GM23248 (cell line): ENCODE measurements around the gene ISM1. TPM values are rescaled to one million over a fixed set of nuclear protein-coding genes. Genes with fewer than 3 reads are reported as not detected.
"Not testable (repeated sequence)": the region's sequence is repeated elsewhere in the genome, so short reads cannot be mapped to it uniquely, and the experiment has no call there.

ENCODE experiments used
- DNase-seq: peaks from one replicate; pipeline ENCODE4 v3.0.0-alpha.2; 2015
- H2AFZ ChIP-seq: fragments of 200-600 bp; sonication (generic); 2 replicates; pipeline ENCODE4 v1.6.1; 2016; ENCODE audit warnings: antibody characterized with exemption
- H3F3A ChIP-seq: fragments of 200-600 bp; sonication (generic); 2 replicates; pipeline ENCODE4 v1.6.1; 2016; ENCODE audit warnings: mild to moderate bottlenecking, antibody characterized with exemption, mixed run types; ENCODE audit not compliant: insufficient read depth
- H3K27ac ChIP-seq: fragments of 200-600 bp; sonication (generic); 2 replicates; pipeline ENCODE4 v1.5.1; 2016; ENCODE audit warnings: mild to moderate bottlenecking
- H3K27me3 ChIP-seq: fragments of 200-600 bp; sonication (generic); replicated peaks from 2 replicates; pipeline ENCODE4 v1.6.1; 2016; ENCODE audit warnings: mild to moderate bottlenecking; ENCODE audit not compliant: insufficient read depth
- H3K36me3 ChIP-seq: fragments of 200-600 bp; sonication (generic); 2 replicates; pipeline ENCODE4 v1.6.1; 2016; ENCODE audit warnings: low read depth, mild to moderate bottlenecking
- H3K4me1 ChIP-seq: fragments of 200-600 bp; sonication (generic); 2 replicates; pipeline ENCODE4 v1.6.1; 2016; ENCODE audit warnings: mild to moderate bottlenecking; ENCODE audit not compliant: insufficient read depth
- H3K4me2 ChIP-seq: fragments of 200-600 bp; sonication (generic); one replicate; pipeline ENCODE4 v1.6.1; 2016; ENCODE audit warnings: mild to moderate bottlenecking; ENCODE audit not compliant: unreplicated experiment
- H3K4me3 ChIP-seq: fragments of 200-600 bp; sonication (generic); 2 replicates; pipeline ENCODE4 v1.5.1; 2016; ENCODE audit warnings: mild to moderate bottlenecking
- H3K79me2 ChIP-seq: fragments of 200-600 bp; sonication (generic); 2 replicates; pipeline ENCODE4 v1.6.1; 2016; ENCODE audit warnings: mild to moderate bottlenecking; ENCODE audit not compliant: insufficient read depth
- H3K9ac ChIP-seq: fragments of 200-600 bp; sonication (generic); 2 replicates; pipeline ENCODE4 v1.6.1; 2016; ENCODE audit warnings: mild to moderate bottlenecking
- H3K9me2 ChIP-seq: fragments of 200-600 bp; sonication (generic); 2 replicates; pipeline ENCODE4 v1.6.1; 2016; ENCODE audit warnings: mixed run types, mild to moderate bottlenecking, moderate library complexity; ENCODE audit not compliant: insufficient read depth
- H3K9me3 ChIP-seq: fragments of 200-600 bp; sonication (generic); one replicate; pipeline ENCODE4 v1.6.1; 2017; ENCODE audit warnings: low read depth
- H4K20me1 ChIP-seq: fragments of 200-600 bp; sonication (generic); 2 replicates; pipeline ENCODE4 v1.6.0; 2016; ENCODE audit not compliant: insufficient read depth
- EZH2 ChIP-seq: fragments of 200-600 bp; sonication (generic); IDR thresholded peaks from 2 replicates; pipeline ENCODE4 v1.6.1; 2018; ENCODE audit warnings: antibody characterized with exemption, mild to moderate bottlenecking; ENCODE audit not compliant: insufficient read depth, poor library complexity, severe bottlenecking
- EZH2phosphoT487 ChIP-seq: fragments of 200-600 bp; sonication (generic); IDR thresholded peaks from 2 replicates; pipeline ENCODE4 v1.6.1; 2018; ENCODE audit warnings: antibody characterized with exemption, moderate library complexity, mild to moderate bottlenecking, low read depth; ENCODE audit not compliant: insufficient read depth
- WGBS, 2 experiments: methylation state at CpG; one replicate each; pipeline ENCODE4 v1.1.6; 2015 to 2017; ENCODE audit warnings: low lambda C conversion rate in 2 of 2, low coverage in 1 of 2; ENCODE audit errors: missing lambda C conversion rate in 2 of 2; 5-methylcytosine and 5-hydroxymethylcytosine counted together
- in situ Hi-C: fragments of 300-500 bp; cut with MboI; formaldehyde crosslinking; loops from 2 replicates; pipeline ENCODE4 v1.15.0; 2020
- polyA plus RNA-seq: library from polyadenylated mRNA; unstranded; fragments of >200 nt; fragmentation: Nextera tagmentation; extraction: Ambion mirVana; gene quantifications from 2 replicates; pipeline ENCODE4 v1.2.1, GENCODE V29; 2016
- total RNA-seq: library from RNA; depleted of rRNA; stranded (reverse); fragments of >200 nt; shearing (Covaris generic); gene quantifications from 2 replicates; pipeline ENCODE4 v1.2.3, GENCODE V29; 2014

ISM1 gene
- total and polyA plus RNA-seq, 2 experiments from 2014 or later, result 0.06 TPM; not detected in 1

GRCh38 chr20:13234961-13235360 is 13.9 kb downstream of the ISM1 start:
- no peaks in the 10 kb centered on the region for H3K9me2 ChIP-seq
- in situ Hi-C loops, result no loop called here
- no peak overlapping the region for H3K4me3 ChIP-seq
- peaks cover 5% of the 10 kb centered on the region; the same call in 1 of the 2 replicates for H3F3A ChIP-seq
- no peaks in the 10 kb centered on the region for H3K9me3 ChIP-seq
- no peaks in the 10 kb centered on the region for H3K36me3 ChIP-seq
- H4K20me1 ChIP-seq, result no peaks in the 10 kb centered on the region
- 32 to 45% methylated on average over 1 of the region's 1 CpG for WGBS, 2 experiments
- no peak overlapping the region for H3K4me2 ChIP-seq
- peaks cover 19% of the 10 kb centered on the region for H3K4me1 ChIP-seq
- no peak overlapping the region for H3K9ac ChIP-seq
- H3K27ac ChIP-seq, result no peak overlapping the region
- no peak overlapping the region for H2AFZ ChIP-seq
- no peaks in the 10 kb centered on the region for H3K79me2 ChIP-seq
- H3K27me3 ChIP-seq, result peaks cover 2% of the 10 kb centered on the region; the same call in 1 of the 2 replicates
- TF ChIP-seq EZH2phosphoT487, result no peak
- TF ChIP-seq EZH2, result no peak
- DNase-seq, result no peak

GRCh38 chr20:13236360-13236759 is 15.3 kb downstream of the ISM1 start:
- H3F3A ChIP-seq, H3K4me2 ChIP-seq, H3K4me3 ChIP-seq, H3K36me3 ChIP-seq, H3K9ac ChIP-seq, H3K27me3 ChIP-seq, H4K20me1 ChIP-seq, H3K9me3 ChIP-seq, in situ Hi-C loops, H3K9me2 ChIP-seq, H3K27ac ChIP-seq, DNase-seq, H2AFZ ChIP-seq, H3K79me2 ChIP-seq: not testable (repeated sequence)
- peaks cover 14% of the 10 kb centered on the region; the same call in 1 of the 2 replicates for H3K4me1 ChIP-seq
- WGBS, 2 experiments, result 34 to 43% methylated on average over 2 of the region's 2 CpGs

GRCh38 chr20:13236990-13237720 is 16.1 kb downstream of the ISM1 start:
- DNase-seq, result no peak
- no peaks in the 10 kb centered on the region for H3K9me3 ChIP-seq
- in situ Hi-C loops, result no loop called here

GRCh38 chr20:13238001-13238653 is 17.1 kb downstream of the ISM1 start:
- Histone ChIP-seq H3F3A (peaks cover 1% of the 10 kb centered on the region; the same call in 1 of the 2 replicates), H3K36me3 (no peaks in the 10 kb centered on the region), H3K4me3 (no peak overlapping the region), H3K9ac (no peak overlapping the region), H3K4me2 (no peak overlapping the region), H3K79me2 (no peaks in the 10 kb centered on the region), H3K27me3 (peaks cover 4% of the 10 kb centered on the region; the same call in 1 of the 2 replicates), H3K4me1 (peaks cover 9% of the 10 kb centered on the region; the same call in 1 of the 2 replicates), H3K9me3 (no peaks in the 10 kb centered on the region), H3K27ac (no peak overlapping the region), H4K20me1 (no peaks in the 10 kb centered on the region), H3K9me2 (no peaks in the 10 kb centered on the region), H2AFZ (no peak overlapping the region)
- WGBS, 2 experiments, result 51 to 57% methylated on average over 2 of the region's 2 CpGs
- DNase-seq, result peak; percentile 47
- in situ Hi-C loops, result no loop called here
- TF ChIP-seq EZH2phosphoT487 (no peak), EZH2 (no peak)

More at GRCh38 chr20:13236990-13237720, 16.1 kb downstream of the ISM1 start:
- TF ChIP-seq EZH2 (no peak), EZH2phosphoT487 (no peak)
- Histone ChIP-seq H3K27ac (no peak overlapping the region), H3F3A (no peaks in the 10 kb centered on the region), H3K79me2 (no peaks in the 10 kb centered on the region), H3K9ac (no peak overlapping the region), H3K4me1 (peaks cover 9% of the 10 kb centered on the region; the same call in 1 of the 2 replicates), H2AFZ (no peak overlapping the region), H3K27me3 (peaks cover 4% of the 10 kb centered on the region; the same call in 1 of the 2 replicates), H4K20me1 (no peaks in the 10 kb centered on the region), H3K9me2 (no peaks in the 10 kb centered on the region), H3K4me3 (no peak overlapping the region), H3K4me2 (no peak overlapping the region), H3K36me3 (no peaks in the 10 kb centered on the region)
- 60 to 62% methylated on average over 1 of the region's 1 CpG for WGBS, 2 experiments
